K562 (cell line): Measurements from ENCODE around the gene FOXL2NB. TPM values are rescaled to one million over a fixed set of nuclear protein-coding genes. Genes with fewer than 3 reads are reported as not detected.

Source experiments
- ATF7 ChIP-seq: fragments of 450-650 bp; IDR thresholded peaks from 2 replicates; pipeline ENCODE4 v1.7.1; 2014; ENCODE audit warnings: mild to moderate bottlenecking, moderate library complexity
- BRD4 ChIP-seq: fragments of 200-600 bp; sonication (generic); IDR thresholded peaks from 2 replicates; pipeline ENCODE4 v1.6.1; 2017; ENCODE audit warnings: inconsistent platforms
- CEBPG ChIP-seq, 3 experiments: fragments of 200-800 bp in 1 of 3; sonication (Bioruptor generic) in 1 of 3; sonication (generic) in 1 of 3; formaldehyde crosslinking in 1 of 3; IDR thresholded peaks in 2 of 3; conservative IDR thresholded peaks in 1 of 3; 2 replicates each; pipeline versions ENCODE4 v1.6.1 to v1.8.0; 2016 to 2022; ENCODE audit warnings: missing compliant biosample characterization in 2 of 3, missing genetic modification characterization in 2 of 3, mild to moderate bottlenecking in 1 of 3, missing genetic modification reagents in 1 of 3
- CHD1 ChIP-seq: fragments of 200-600 bp; sonication (generic); IDR thresholded peaks from one replicate; pipeline ENCODE4 v1.6.1; 2012; ENCODE audit warnings: mild to moderate bottlenecking, moderate library complexity, low read length, inconsistent platforms
- CTBP1 ChIP-seq: fragments of 450-650 bp; IDR thresholded peaks from 2 replicates; pipeline ENCODE4 v1.6.1; 2016; ENCODE audit warnings: borderline replicate concordance
- CXXC5 ChIP-seq: fragments of 250-450 bp; sonication (Bioruptor Pico); IDR thresholded peaks from 2 replicates; pipeline ENCODE4 v1.8.0; 2022; ENCODE audit warnings: inconsistent platforms, mild to moderate bottlenecking, moderate library complexity
- EHMT2 ChIP-seq: fragments of 450-650 bp; IDR thresholded peaks from 2 replicates; pipeline ENCODE4 v1.6.1; 2018; ENCODE audit warnings: antibody characterized with exemption
- JUN ChIP-seq, 2 experiments: sonication (generic) in 1 of 2; formaldehyde crosslinking in 1 of 2; IDR thresholded peaks; 2 replicates each; pipeline versions ENCODE4 v1.6.1 to v1.8.0; 2012 to 2022; ENCODE audit warnings: borderline replicate concordance in 2 of 2, mild to moderate bottlenecking in 2 of 2, improper control_type of control experiment in 1 of 2, low read depth in 1 of 2, low read length in 1 of 2, missing genetic modification reagents in 1 of 2
- KAT2B ChIP-seq: IDR thresholded peaks from one replicate; pipeline ENCODE4 v1.6.1; 2012; ENCODE audit warnings: low read depth, mild to moderate bottlenecking, control low read depth, inconsistent platforms, low read length, moderate library complexity
- MTF1 ChIP-seq: fragments of 250-450 bp; sonication (Bioruptor Pico); IDR thresholded peaks from 2 replicates; pipeline ENCODE4 v1.9.0; 2021; ENCODE audit warnings: moderate library complexity, mild to moderate bottlenecking, inconsistent platforms, borderline replicate concordance
- NRF1 ChIP-seq, 2 experiments: fragments of 450-650 bp; IDR thresholded peaks in 1 of 2; conservative IDR thresholded peaks in 1 of 2; 2 replicates each; pipeline ENCODE4 v1.6.1; 2014; ENCODE audit warnings: mild to moderate bottlenecking in 2 of 2
- PRPF4 ChIP-seq: fragments of 200-400 bp; formaldehyde crosslinking; IDR thresholded peaks from one replicate; pipeline ENCODE4 v1.6.1; 2017; ENCODE audit warnings: low read length, low read depth, mild to moderate bottlenecking; ENCODE audit not compliant: insufficient read depth, poor library complexity, severe bottlenecking
- RNF2 ChIP-seq: sonication (generic); IDR thresholded peaks from 2 replicates; pipeline ENCODE4 v1.6.1; 2016
- SIN3A ChIP-seq, 2 experiments: fragments of 150-350 bp in 1 of 2; IDR thresholded peaks; 2 replicates each; pipeline ENCODE4 v1.6.1; 2011 to 2016; ENCODE audit warnings: borderline replicate concordance in 2 of 2, low read depth in 2 of 2, low read length in 2 of 2, mild to moderate bottlenecking in 2 of 2, moderate library complexity in 2 of 2; ENCODE audit not compliant: control insufficient read depth in 1 of 2
- SMAD4 ChIP-seq: fragments of 250-450 bp; sonication (Bioruptor Pico); conservative IDR thresholded peaks from 2 replicates; pipeline ENCODE4 v1.8.0; 2021; ENCODE audit warnings: inconsistent platforms, mild to moderate bottlenecking, moderate library complexity
- SMARCE1 ChIP-seq: fragments of 450-650 bp; IDR thresholded peaks from 2 replicates; pipeline ENCODE4 v1.7.1; 2016; ENCODE audit warnings: mild to moderate bottlenecking
- SUPT5H ChIP-seq: fragments of 450-650 bp; IDR thresholded peaks from 2 replicates; pipeline ENCODE4 v1.6.1; 2016
- THAP12 ChIP-seq: fragments of 250-450 bp; sonication (Bioruptor Pico); IDR thresholded peaks from 2 replicates; pipeline ENCODE4 v1.9.0; 2021; ENCODE audit warnings: mild to moderate bottlenecking, inconsistent platforms
- USF1 ChIP-seq: sonication (generic); formaldehyde crosslinking; IDR thresholded peaks from 2 replicates; pipeline ENCODE4 v1.9.0; 2022; ENCODE audit warnings: mild to moderate bottlenecking, missing genetic modification reagents
- ZNF511 ChIP-seq: sonication (generic); formaldehyde crosslinking; IDR thresholded peaks from 2 replicates; pipeline ENCODE4 v1.8.0; 2022; ENCODE audit warnings: mild to moderate bottlenecking, missing genetic modification reagents
- ZNF740 ChIP-seq, 3 experiments: fragments of 200-800 bp in 1 of 3; sonication (Bioruptor generic) in 1 of 3; sonication (generic) in 1 of 3; formaldehyde crosslinking in 1 of 3; IDR thresholded peaks; 2 replicates each; pipeline versions ENCODE4 v1.6.1 to v1.8.0; 2016 to 2022; ENCODE audit warnings: mild to moderate bottlenecking in 2 of 3, missing compliant biosample characterization in 2 of 3, missing genetic modification characterization in 2 of 3, missing genetic modification reagents in 1 of 3
- ZNF75A ChIP-seq: fragments of 450-650 bp; formaldehyde crosslinking; IDR thresholded peaks from 2 replicates; pipeline ENCODE4 v1.4.0; 2020; ENCODE audit warnings: mild to moderate bottlenecking
- polyA plus RNA-seq, 8 experiments: library from polyadenylated mRNA; depleted of rRNA in 4 of 8; stranded (reverse) in 5 of 8; unstranded in 3 of 8; fragments of >200 nt; fragmentation: Nextera tagmentation in 2 of 8; fragmentation: Illumina TruSeq in 1 of 8; extraction: Ambion mirVana in 2 of 8; extraction: Trizol in 1 of 8; gene quantifications; 2 replicates each; pipeline versions ENCODE4 v1.2.1 to v1.2.3, GENCODE V29; 2011 to 2014; ENCODE audit warnings: inconsistent platforms in 1 of 8, missing spikeins in 1 of 8
- total RNA-seq, 7 experiments: library from RNA; depleted of rRNA in 6 of 7; stranded (reverse); fragments of >200 nt in 6 of 7; fragmentation: Illumina TruSeq in 2 of 7; extraction: Trizol in 2 of 7; gene quantifications; 2 replicates each; pipeline versions ENCODE4 v1.2.1 to v1.2.3, GENCODE V29; 2011 to 2021; ENCODE audit warnings: low replicate concordance in 1 of 7

Gene FOXL2NB
- total and polyA plus RNA-seq, 9 of the 15 experiments (the other 6 are each of a cell fraction or from before 2014, with no cell fraction given), result 0.71 to 17.4 (median 9.0) TPM

- TF ChIP-seq USF1 (CRISPR knock-in tag), result no peak
- TF ChIP-seq ZNF740 (CRISPR knock-in tag; IDR thresholded peaks at IDR 0.05), result 0 out of 2 replicates have a peak, but pooled peaks have one; percentile 42
- TF ChIP-seq ZNF740 (tag; IDR thresholded peaks at IDR 0.05), result no peak
- TF ChIP-seq JUN (IDR thresholded peaks at IDR 0.05; ENCODE audit: borderline replicate concordance, low read depth, low read length), result 0 out of 2 replicates have a peak, but pooled peaks have one; percentile 5
- TF ChIP-seq JUN (CRISPR knock-in tag; IDR thresholded peaks at IDR 0.05; ENCODE audit: borderline replicate concordance), result no peak
- peak; percentile 70; the same call in 1 of the 2 replicates for TF ChIP-seq CEBPG (CRISPR knock-in tag; IDR thresholded peaks at IDR 0.05)
- no peak for TF ChIP-seq CEBPG (tag; conservative IDR thresholded peaks at IDR 0.05 in 1 of 2, IDR thresholded peaks at IDR 0.05 in 1 of 2)
- peak; percentile 2; the same call in 1 of the 2 replicates for TF ChIP-seq SMAD4 (CRISPR knock-in tag)
- TF ChIP-seq ZNF511 (CRISPR knock-in tag), result 0 out of 2 replicates have a peak, but pooled peaks have one; percentile 23
- TF ChIP-seq THAP12 (CRISPR knock-in tag), result peak; percentile 72
- TF ChIP-seq BRD4, result no peak
- TF ChIP-seq SUPT5H, result peak; percentile 79
- peak; percentile 25 for TF ChIP-seq CHD1
- no peak for TF ChIP-seq KAT2B
- no peak for TF ChIP-seq MTF1 (CRISPR knock-in tag)
- peak; percentile 53 for TF ChIP-seq CTBP1
- TF ChIP-seq SIN3A (IDR thresholded peaks at IDR 0.05; ENCODE audit: borderline replicate concordance in 2 of 2, control insufficient read depth in 1 of 2, low read depth in 2 of 2, low read length in 2 of 2), result no peak
- TF ChIP-seq CXXC5, result peak; percentile 76
- TF ChIP-seq ATF7, result peak; percentile 52
- TF ChIP-seq RNF2, result peak; percentile 15; the same call in 1 of the 2 replicates
- no peak for TF ChIP-seq EHMT2
- TF ChIP-seq NRF1 (conservative IDR thresholded peaks at IDR 0.05 in 1 of 2, IDR thresholded peaks at IDR 0.05 in 1 of 2), result peak; percentile 78 to 81
- TF ChIP-seq ZNF75A (CRISPR knock-in tag), result no peak
- peak; percentile 50 for TF ChIP-seq PRPF4
- no peak for TF ChIP-seq SMARCE1
Observed at GRCh38 chr3:138946663-138947494, at the start of gene FOXL2NB, which contains the start of gene FOXL2 (continued).
